Measurements from ENCODE around the gene CALR. TPM values are rescaled to one million over a fixed set of nuclear protein-coding genes. Genes with fewer than 3 reads are reported as not detected.
A peak's percentile ranks its signal among the peaks of the same experiment; 100 is the strongest.

Gene CALR
- total RNA-seq, 3 donors from 2014 or later (not counting 1 experiment from before 2014, with no cell fraction given) = 588 to 813 (median 763) TPM

- H3K4me1 Mint-ChIP-seq = peaks cover 0 to 5% of the 10 kb centered on the region in 2 donors
- peaks cover 0 to 3% of the 10 kb centered on the region in 2 donors for H3K27me3 Mint-ChIP-seq (ENCODE audit: low read depth in 2 of 2)
- H3K4me1 ChIP-seq (ENCODE audit: control insufficient read depth, insufficient read depth, low read length) = peaks cover 33% of the 10 kb centered on the region
- H3K9me3 ChIP-seq (ENCODE audit: control insufficient read depth, insufficient read depth, low read length) = no peaks in the 10 kb centered on the region
- peak overlapping the region; percentile 26 for H3K27ac ChIP-seq (ENCODE audit: low read length)
- 25% methylated on average over 16 of the region's 16 CpGs for WGBS (ENCODE audit: insufficient coverage)
- no peaks in the 10 kb centered on the region for H3K9me3 Mint-ChIP-seq
- no peak overlapping the region for H3K27ac Mint-ChIP-seq
- DNase-seq = peak; percentile 70 to 78
- ATAC-seq = peak; percentile 67 to 85 (median 81)
- TF ChIP-seq CTCF (IDR thresholded peaks at IDR 0.05) = no peak
- intact Hi-C loops (cut with micrococcal nuclease) = loop anchor here (1.0 to 2.0 kb wide), 3 partner anchors 30 to 115 kb away; no protein-coding TSS in a partner anchor
- no peak overlapping the region for H3K4me3 ChIP-seq (ENCODE audit: low read length)
- H3K36me3 Mint-ChIP-seq = no peaks in the 10 kb centered on the region
- peak overlapping the region; percentile 32 for H3K4me3 Mint-ChIP-seq
- no peaks in the 10 kb centered on the region for H3K36me3 ChIP-seq (ENCODE audit: control insufficient read depth, insufficient read depth, low read length)
- peaks cover 7% of the 10 kb centered on the region for H3K27me3 ChIP-seq (ENCODE audit: control insufficient read depth, insufficient read depth, low read length)
Observed at GRCh38 chr19:12985049-12985776, 46.8 kb downstream of the CALR start.

- Mint-ChIP-seq H3K9me3 (no peaks in the 10 kb centered on the region), H3K4me3 (no peak overlapping the region), H3K27me3 (ENCODE audit: low read depth in 2 of 2) (peaks cover 0 to 11% of the 10 kb centered on the region in 2 donors), H3K4me1 (peaks cover 0 to 5% of the 10 kb centered on the region in 2 donors), H3K27ac (peak overlapping the region in 1 of 2 donors; percentile 12), H3K36me3 (no peaks in the 10 kb centered on the region)
- no peak for DNase-seq
- Histone ChIP-seq H3K4me3 (ENCODE audit: low read length) (no peak overlapping the region), H3K27ac (ENCODE audit: low read length) (no peak overlapping the region), H3K4me1 (ENCODE audit: control insufficient read depth, insufficient read depth, low read length) (peaks cover 33% of the 10 kb centered on the region), H3K9me3 (ENCODE audit: control insufficient read depth, insufficient read depth, low read length) (no peaks in the 10 kb centered on the region), H3K36me3 (ENCODE audit: control insufficient read depth, insufficient read depth, low read length) (no peaks in the 10 kb centered on the region), H3K27me3 (ENCODE audit: control insufficient read depth, insufficient read depth, low read length) (peaks cover 7% of the 10 kb centered on the region)
- no peak for ATAC-seq
- intact Hi-C loops (cut with micrococcal nuclease) = no loop called here
- no peak for TF ChIP-seq CTCF (IDR thresholded peaks at IDR 0.05)
- WGBS (ENCODE audit: insufficient coverage) = 93% methylated on average over 12 of the region's 12 CpGs
Observed at GRCh38 chr19:12986726-12987125, 48.3 kb downstream of the CALR start.

- Histone ChIP-seq H3K4me1 (ENCODE audit: control insufficient read depth, insufficient read depth, low read length) (peaks cover 33% of the 10 kb centered on the region), H3K27ac (ENCODE audit: low read length) (no peak overlapping the region), H3K4me3 (ENCODE audit: low read length) (no peak overlapping the region), H3K27me3 (ENCODE audit: control insufficient read depth, insufficient read depth, low read length) (peaks cover 5% of the 10 kb centered on the region), H3K36me3 (ENCODE audit: control insufficient read depth, insufficient read depth, low read length) (no peaks in the 10 kb centered on the region), H3K9me3 (ENCODE audit: control insufficient read depth, insufficient read depth, low read length) (no peaks in the 10 kb centered on the region)
- no peak for ATAC-seq
- peaks cover 0 to 11% of the 10 kb centered on the region in 2 donors for H3K27me3 Mint-ChIP-seq (ENCODE audit: low read depth in 2 of 2)
- H3K4me1 Mint-ChIP-seq = peaks cover 0 to 5% of the 10 kb centered on the region in 2 donors
- no peak for TF ChIP-seq CTCF (IDR thresholded peaks at IDR 0.05)
- H3K4me3 Mint-ChIP-seq = no peak overlapping the region
- H3K27ac Mint-ChIP-seq = peak overlapping the region in 1 of 2 donors; percentile 12
- intact Hi-C loops (cut with micrococcal nuclease) = no loop called here
- DNase-seq = no peak
- H3K9me3 Mint-ChIP-seq = no peaks in the 10 kb centered on the region
- H3K36me3 Mint-ChIP-seq = no peaks in the 10 kb centered on the region
- WGBS (ENCODE audit: insufficient coverage) = 62% methylated on average over 3 of the region's 3 CpGs
Observed at GRCh38 chr19:12987190-12987589, 48.8 kb downstream of the CALR start.
